HG03280 (cell line): ENCODE measurements around the gene GRAMD4.

Experiments
- ATAC-seq: cut with Tn5 transposase; IDR thresholded peaks from one replicate; pipeline ENCODE4 v1.9.1; 2021; ENCODE audit warnings: mild to moderate bottlenecking, moderate library complexity; ENCODE audit not compliant: unreplicated experiment

The GRAMD4 gene

GRCh38 chr22:46652847-46653331 is 32.7 kb downstream of the GRAMD4 start:
- no peak for ATAC-seq

GRCh38 chr22:46653596-46653995 is 33.4 kb downstream of the GRAMD4 start:
- ATAC-seq: no peak

- ATAC-seq: no peak
Observed at GRCh38 chr22:46654426-46654825, 34.2 kb downstream of the GRAMD4 start.

GRCh38 chr22:46654927-46655595 is 34.9 kb downstream of the GRAMD4 start:
- no peak for ATAC-seq

- no peak for ATAC-seq
Observed at GRCh38 chr22:46655861-46656608, 35.8 kb downstream of the GRAMD4 start.

GRCh38 chr22:46656856-46657654 is 36.9 kb downstream of the GRAMD4 start:
- no peak for ATAC-seq

- ATAC-seq: no peak
Observed at GRCh38 chr22:46657655-46657953, 37.4 kb downstream of the GRAMD4 start.

GRCh38 chr22:46657996-46658947 is 38.1 kb downstream of the GRAMD4 start:
- ATAC-seq: no peak

GRCh38 chr22:46659059-46659790 is 39.0 kb downstream of the GRAMD4 start:
- ATAC-seq: no peak

- ATAC-seq: no peak
Observed at GRCh38 chr22:46659791-46660186, 39.6 kb downstream of the GRAMD4 start.

GRCh38 chr22:46660604-46661201 is 40.5 kb downstream of the GRAMD4 start:
- ATAC-seq: no peak

GRCh38 chr22:46661221-46661851 is 41.1 kb downstream of the GRAMD4 start:
- ATAC-seq: no peak

- ATAC-seq: no peak
Observed at GRCh38 chr22:46662226-46662625, 42.0 kb downstream of the GRAMD4 start.

- no peak for ATAC-seq
Observed at GRCh38 chr22:46663001-46663400, 42.8 kb downstream of the GRAMD4 start.

- ATAC-seq: no peak
Observed at GRCh38 chr22:46663436-46664100, 43.4 kb downstream of the GRAMD4 start.

GRCh38 chr22:46664301-46664855 is 44.2 kb downstream of the GRAMD4 start:
- no peak for ATAC-seq

GRCh38 chr22:46665151-46665695 is 45.0 kb downstream of the GRAMD4 start:
- no peak for ATAC-seq

- ATAC-seq: no peak
Observed at GRCh38 chr22:46665751-46666280, 45.6 kb downstream of the GRAMD4 start.
